ENCODE results near the gene ATXN7L3. TPM values are rescaled to one million over a fixed set of nuclear protein-coding genes. Genes with fewer than 3 reads are reported as not detected.

The ATXN7L3 gene
- total RNA-seq, 1 donor from 2014 or later: 37.8 TPM

DNA sequence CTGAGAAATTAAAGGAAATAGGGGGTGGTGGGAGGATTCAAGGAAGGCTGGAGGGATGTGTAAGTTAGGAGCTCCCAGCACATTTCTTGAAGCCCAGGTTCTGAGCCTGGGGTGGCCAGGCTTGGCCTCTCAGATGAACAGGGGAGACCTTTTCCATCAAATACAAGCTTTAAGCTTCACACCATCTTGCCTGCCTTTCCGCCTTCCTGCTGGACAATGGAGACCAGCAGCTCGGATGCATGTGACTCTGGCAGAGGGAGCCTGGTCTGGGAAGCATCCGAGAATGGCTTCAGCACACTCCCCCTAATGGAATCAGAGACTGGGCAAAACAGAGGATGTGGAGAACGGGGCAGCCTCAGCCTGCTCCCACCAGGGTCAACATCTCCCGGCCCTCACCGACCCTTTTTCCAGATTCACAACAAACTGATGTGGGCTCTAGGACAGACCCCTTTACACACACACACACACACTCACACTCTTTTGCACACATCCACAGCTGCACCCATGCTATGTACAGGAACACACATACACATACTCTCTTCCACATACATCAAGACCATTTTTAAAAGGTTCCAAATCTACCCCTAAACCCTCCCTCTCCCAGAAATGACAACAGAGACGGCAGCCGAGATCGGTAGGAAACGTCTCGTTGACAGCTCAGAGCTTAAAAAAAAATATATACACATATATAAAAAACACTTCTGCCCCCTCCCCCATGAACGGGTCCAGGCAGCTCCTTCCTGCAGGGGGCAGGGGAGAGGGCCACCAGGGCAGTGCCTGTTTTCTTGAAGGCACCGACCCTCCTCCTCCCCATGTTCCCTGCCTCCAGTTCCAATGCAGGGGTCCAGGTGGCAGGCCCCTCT lies 6.5 kb upstream of the ATXN7L3 start:
- no peak for DNase-seq (ENCODE audit: low spot score)
- intact Hi-C loops (cut with DNase I): no loop called here

GRCh38 chr17:44204441-44204882 lies 4.8 kb upstream of the ATXN7L3 start:
- no peak for DNase-seq (ENCODE audit: low spot score)
- intact Hi-C loops (cut with DNase I): no loop called here

DNA sequence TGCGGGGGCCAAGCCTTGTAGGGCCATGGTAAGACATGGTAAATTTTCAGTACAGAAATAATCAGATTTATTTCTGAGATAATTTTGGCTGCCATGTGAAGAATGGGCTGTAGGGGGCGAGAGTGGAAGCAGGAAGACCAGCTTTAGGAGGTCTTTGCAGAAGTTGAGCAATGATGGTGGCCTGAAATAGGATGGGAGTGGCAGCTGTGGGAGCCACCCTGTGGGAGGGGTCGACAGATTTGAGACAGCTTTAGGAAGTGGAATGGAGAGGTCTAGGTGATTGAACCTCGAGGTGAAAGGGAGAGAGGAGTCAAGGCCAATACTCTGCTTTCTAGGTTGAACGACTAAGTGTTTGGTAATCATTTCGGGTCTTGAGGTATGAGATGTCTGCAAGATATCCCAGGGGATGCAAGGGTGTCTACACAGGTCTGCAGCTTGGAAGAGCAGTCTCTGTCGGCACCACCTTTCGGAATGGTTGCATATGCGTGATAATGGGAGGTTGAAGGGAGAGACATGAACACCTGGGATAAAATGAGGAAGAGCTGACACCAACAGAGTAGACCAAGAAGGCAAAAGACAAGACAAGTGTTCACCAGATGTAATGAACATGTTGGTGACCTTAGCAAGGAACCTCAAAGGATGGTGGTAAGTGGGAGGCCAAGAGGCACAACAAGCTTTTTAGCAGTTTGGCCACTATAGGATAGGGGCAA lies 4.2 kb upstream of the ATXN7L3 start:
- intact Hi-C loops (cut with DNase I): no loop called here
- no peak for DNase-seq (ENCODE audit: low spot score)

DNA sequence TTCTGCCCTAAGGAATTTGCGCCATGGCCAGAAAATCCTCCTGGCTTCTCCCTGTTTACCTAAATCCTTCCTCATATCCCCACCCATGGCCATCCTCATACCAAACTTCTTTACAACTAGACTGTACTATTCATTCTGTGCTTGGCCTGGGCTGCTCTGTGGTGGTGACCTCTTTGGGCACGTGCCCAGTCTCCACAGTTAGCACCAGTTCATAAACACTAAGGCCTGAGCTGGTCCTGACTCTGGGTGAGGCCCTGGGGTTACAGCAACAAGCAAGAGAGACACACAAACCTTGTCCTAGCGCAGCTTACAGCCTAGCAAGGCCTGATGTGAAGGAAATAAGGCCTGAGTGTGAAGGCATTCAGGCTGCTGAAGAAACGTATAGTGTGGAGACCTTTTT lies 3.1 kb upstream of the ATXN7L3 start:
- no peak for DNase-seq (ENCODE audit: low spot score)
- intact Hi-C loops (cut with DNase I): no loop called here

- no peak for DNase-seq (ENCODE audit: low spot score)
- intact Hi-C loops (cut with DNase I): loop anchor here (1.0 kb wide), 1 partner anchor 18 kb away; no protein-coding TSS in a partner anchor
Observed at GRCh38 chr17:44200478-44201155, 933 bp upstream of the ATXN7L3 start.

GRCh38 chr17:44198721-44199552 lies 747 bp downstream of the ATXN7L3 start:
- DNase-seq (ENCODE audit: low spot score): peak; percentile 89
- intact Hi-C loops (cut with DNase I): no loop called here

GRCh38 chr17:44197980-44198720 lies 1.5 kb downstream of the ATXN7L3 start:
- intact Hi-C loops (cut with DNase I): no loop called here

GRCh38 chr17:44197107-44197506 lies 2.6 kb downstream of the ATXN7L3 start:
- intact Hi-C loops (cut with DNase I): no loop called here
- no peak for DNase-seq (ENCODE audit: low spot score)

More at GRCh38 chr17:44197980-44198720, 1.5 kb downstream of the ATXN7L3 start:
- DNase-seq (ENCODE audit: low spot score): no peak

- intact Hi-C loops (cut with DNase I): no loop called here
- DNase-seq (ENCODE audit: low spot score): no peak
Observed at GRCh38 chr17:44193326-44194084, 6.2 kb downstream of the ATXN7L3 start.

GRCh38 chr17:44192750-44193149 lies 6.9 kb downstream of the ATXN7L3 start:
- DNase-seq (ENCODE audit: low spot score): no peak
- intact Hi-C loops (cut with DNase I): no loop called here

GRCh38 chr17:44191941-44192496 lies 7.7 kb downstream of the ATXN7L3 start:
- intact Hi-C loops (cut with DNase I): no loop called here
- DNase-seq (ENCODE audit: low spot score): no peak

DNA sequence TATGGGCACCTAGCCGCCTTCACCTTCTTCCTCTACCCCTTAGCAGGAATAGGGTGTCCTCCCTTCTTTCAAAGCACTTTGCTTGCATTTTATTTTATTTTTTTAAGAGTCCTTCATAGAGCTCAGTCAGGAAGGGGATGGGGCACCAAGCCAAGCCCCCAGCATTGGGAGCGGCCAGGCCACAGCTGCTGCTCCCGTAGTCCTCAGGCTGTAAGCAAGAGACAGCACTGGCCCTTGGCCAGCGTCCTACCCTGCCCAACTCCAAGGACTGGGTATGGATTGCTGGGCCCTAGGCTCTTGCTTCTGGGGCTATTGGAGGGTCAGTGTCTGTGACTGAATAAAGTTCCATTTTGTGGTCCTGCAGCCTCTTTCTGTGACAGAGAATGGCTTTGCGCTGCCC lies 8.3 kb downstream of the ATXN7L3 start:
- intact Hi-C loops (cut with DNase I): no loop called here
- no peak for DNase-seq (ENCODE audit: low spot score)

DNA sequence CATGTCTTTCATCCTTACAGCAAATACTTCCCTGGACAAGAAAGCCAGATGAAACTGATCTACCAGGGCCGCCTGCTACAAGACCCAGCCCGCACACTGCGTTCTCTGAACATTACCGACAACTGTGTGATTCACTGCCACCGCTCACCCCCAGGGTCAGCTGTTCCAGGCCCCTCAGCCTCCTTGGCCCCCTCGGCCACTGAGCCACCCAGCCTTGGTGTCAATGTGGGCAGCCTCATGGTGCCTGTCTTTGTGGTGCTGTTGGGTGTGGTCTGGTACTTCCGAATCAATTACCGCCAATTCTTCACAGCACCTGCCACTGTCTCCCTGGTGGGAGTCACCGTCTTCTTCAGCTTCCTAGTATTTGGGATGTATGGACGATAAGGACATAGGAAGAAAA lies 9.2 kb downstream of the ATXN7L3 start:
- DNase-seq (ENCODE audit: low spot score): no peak
- intact Hi-C loops (cut with DNase I): no loop called here

DNA sequence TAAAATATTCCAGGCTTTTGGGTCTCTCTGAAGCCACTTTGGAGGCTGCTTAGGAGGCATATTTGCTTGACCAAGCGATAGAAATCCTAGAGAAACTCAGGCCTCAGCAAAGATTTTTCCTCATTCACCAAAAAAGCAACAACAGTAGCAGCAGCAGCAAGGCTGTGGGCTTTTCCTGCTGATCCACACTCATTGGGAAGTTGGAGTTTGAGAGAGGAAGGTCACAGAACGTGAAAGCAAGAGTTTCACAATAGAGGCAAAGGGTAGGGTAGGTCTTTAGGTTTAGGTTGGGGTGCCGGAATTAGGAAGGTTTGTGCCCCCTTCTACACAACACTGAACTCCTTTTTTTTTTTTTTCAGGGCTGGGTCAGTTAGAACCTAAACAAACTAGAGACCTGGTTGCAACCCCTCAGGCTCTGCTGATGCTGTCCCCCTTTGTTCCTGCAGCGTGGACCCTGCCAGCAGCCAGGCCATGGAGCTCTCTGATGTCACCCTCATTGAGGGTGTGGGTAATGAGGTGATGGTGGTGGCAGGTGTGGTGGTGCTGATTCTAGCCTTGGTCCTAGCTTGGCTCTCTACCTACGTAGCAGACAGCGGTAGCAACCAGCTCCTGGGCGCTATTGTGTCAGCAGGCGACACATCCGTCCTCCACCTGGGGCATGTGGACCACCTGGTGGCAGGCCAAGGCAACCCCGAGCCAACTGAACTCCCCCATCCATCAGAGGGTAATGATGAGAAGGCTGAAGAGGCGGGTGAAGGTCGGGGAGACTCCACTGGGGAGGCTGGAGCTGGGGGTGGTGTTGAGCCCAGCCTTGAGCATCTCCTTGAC lies 10.9 kb downstream of the ATXN7L3 start:
- DNase-seq (ENCODE audit: low spot score): no peak
- intact Hi-C loops (cut with DNase I): no loop called here

DNA sequence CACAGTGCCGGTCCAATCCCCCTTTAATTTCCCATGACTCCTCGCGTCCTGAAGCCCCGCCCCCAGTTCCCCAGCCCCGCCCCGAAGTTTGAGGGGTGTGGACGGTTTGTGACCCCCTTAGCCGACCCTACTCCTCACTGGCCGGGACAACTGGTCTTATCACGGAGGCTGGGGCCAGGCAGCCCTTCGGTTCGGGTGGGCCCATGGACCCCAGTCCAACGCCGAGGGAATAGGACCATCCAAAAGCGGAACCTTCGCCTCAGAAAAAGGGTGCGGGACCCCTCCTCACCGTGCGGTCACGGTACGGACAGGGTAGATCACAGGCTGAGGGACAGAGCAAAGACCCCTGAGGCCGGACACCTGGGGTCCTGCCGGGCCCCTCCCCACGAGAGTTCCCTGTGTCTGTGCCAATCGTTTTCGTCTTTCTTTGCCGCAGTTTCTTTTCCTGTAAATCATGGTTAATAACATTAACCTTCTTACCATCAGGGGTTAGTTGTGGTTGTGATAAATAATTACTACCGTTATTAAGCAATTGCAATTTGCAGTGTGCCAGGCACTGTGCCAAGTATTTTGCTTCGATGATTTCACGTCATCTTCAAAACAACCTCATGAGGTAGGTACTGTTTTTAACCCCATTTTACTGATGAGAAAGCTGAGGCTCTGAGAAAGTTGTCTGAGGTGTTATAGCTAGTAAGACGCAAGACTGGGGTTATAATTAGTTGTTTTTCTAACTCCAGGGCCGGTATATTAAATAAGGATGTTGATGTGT lies 12.4 kb downstream of the ATXN7L3 start:
- intact Hi-C loops (cut with DNase I): no loop called here
- no peak for DNase-seq (ENCODE audit: low spot score)
